ENCODE data around the gene FAM216B. TPM values are rescaled to one million over a fixed set of nuclear protein-coding genes. Genes with fewer than 3 reads are reported as not detected.
A peak's percentile ranks its signal among the peaks of the same experiment; 100 is the strongest.

Gene FAM216B
- polyA plus RNA-seq, 1 experiment: 0.02 TPM

GRCh38 chr13:42741914-42742313 is 39.5 kb upstream of the FAM216B start:
- ChIA-PET POLR2A (no interaction called here), CTCF (interaction anchor here (1.2 kb wide), 1 partner anchor 9 kb away, joined by 4 read pairs; no protein-coding TSS in a partner anchor)
- Histone ChIP-seq H3K27ac (ENCODE audit: low read depth, low read length) (no peak overlapping the region), H3K4me3 (ENCODE audit: low read depth, low read length) (no peak overlapping the region), H3K27me3 (ENCODE audit: control insufficient read depth, insufficient read depth, low read length) (no peaks in the 10 kb centered on the region), H3K9me3 (ENCODE audit: control insufficient read depth, insufficient read depth, low read length) (peaks cover 3% of the 10 kb centered on the region; the same call in 1 of the 2 replicates)
- no peak for DNase-seq (ENCODE audit: low read depth, low spot score)
- no peak for TF ChIP-seq CTCF (IDR thresholded peaks at IDR 0.05; ENCODE audit: low read depth, low read length)

- no peak for DNase-seq (ENCODE audit: low read depth, low spot score)
- Histone ChIP-seq H3K27ac (ENCODE audit: low read depth, low read length) (no peak overlapping the region), H3K4me3 (ENCODE audit: low read depth, low read length) (no peak overlapping the region), H3K27me3 (ENCODE audit: control insufficient read depth, insufficient read depth, low read length) (no peaks in the 10 kb centered on the region), H3K9me3 (ENCODE audit: control insufficient read depth, insufficient read depth, low read length) (peaks cover 3% of the 10 kb centered on the region; the same call in 1 of the 2 replicates)
- CTCF ChIA-PET: interaction anchor here (0.7 kb wide), 1 partner anchor 9 kb away, joined by 6 read pairs; no protein-coding TSS in a partner anchor
- TF ChIP-seq CTCF (IDR thresholded peaks at IDR 0.05; ENCODE audit: low read depth, low read length): no peak
- POLR2A ChIA-PET: interaction anchor here (0.6 to 0.7 kb wide), 2 partner anchors 25 to 183 kb away, joined by 3 to 4 read pairs; no protein-coding TSS in a partner anchor
Measured at GRCh38 chr13:42745655-42746054, 35.7 kb upstream of the FAM216B start.

- ChIA-PET CTCF (no interaction called here), POLR2A (interaction anchor here (0.7 to 1.2 kb wide), 2 partner anchors 26 to 90 kb away, joined by 4 to 7 read pairs; no protein-coding TSS in a partner anchor)
- H3K4me3 ChIP-seq (ENCODE audit: low read depth, low read length): no peak overlapping the region
- no peak for DNase-seq (ENCODE audit: low read depth, low spot score)
- peaks cover 3% of the 10 kb centered on the region; the same call in 1 of the 2 replicates for H3K9me3 ChIP-seq (ENCODE audit: control insufficient read depth, insufficient read depth, low read length)
- TF ChIP-seq CTCF (IDR thresholded peaks at IDR 0.05; ENCODE audit: low read depth, low read length): no peak
- H3K27me3 ChIP-seq (ENCODE audit: control insufficient read depth, insufficient read depth, low read length): no peaks in the 10 kb centered on the region
- H3K27ac ChIP-seq (ENCODE audit: low read depth, low read length): peak overlapping the region; percentile 75
Measured at GRCh38 chr13:42746866-42747265, 34.5 kb upstream of the FAM216B start.

GRCh38 chr13:42747399-42747873 is 33.9 kb upstream of the FAM216B start:
- Histone ChIP-seq H3K27ac (ENCODE audit: low read depth, low read length) (peak overlapping the region; percentile 71), H3K4me3 (ENCODE audit: low read depth, low read length) (no peak overlapping the region), H3K9me3 (ENCODE audit: control insufficient read depth, insufficient read depth, low read length) (peaks cover 3% of the 10 kb centered on the region; the same call in 1 of the 2 replicates), H3K27me3 (ENCODE audit: control insufficient read depth, insufficient read depth, low read length) (no peaks in the 10 kb centered on the region)
- ChIA-PET POLR2A (interaction anchor here (0.6 to 1.2 kb wide), 4 partner anchors 27 to 1377 kb away, joined by 3 to 7 read pairs (median 4); no protein-coding TSS in a partner anchor), CTCF (no interaction called here)
- peak; percentile 94 for DNase-seq (ENCODE audit: low read depth, low spot score)
- no peak for TF ChIP-seq CTCF (IDR thresholded peaks at IDR 0.05; ENCODE audit: low read depth, low read length)

GRCh38 chr13:42750794-42751193 is 30.6 kb upstream of the FAM216B start:
- POLR2A ChIA-PET: no interaction called here
- no peak overlapping the region for H3K27ac ChIP-seq (ENCODE audit: low read depth, low read length)
- no peak for DNase-seq (ENCODE audit: low read depth, low spot score)
- no peak for TF ChIP-seq CTCF (IDR thresholded peaks at IDR 0.05; ENCODE audit: low read depth, low read length)
- CTCF ChIA-PET: interaction anchor here (1.1 kb wide), 1 partner anchor 43 kb away, joined by 3 read pairs; no protein-coding TSS in a partner anchor
- H3K4me3 ChIP-seq (ENCODE audit: low read depth, low read length): no peak overlapping the region
- no peaks in the 10 kb centered on the region for H3K27me3 ChIP-seq (ENCODE audit: control insufficient read depth, insufficient read depth, low read length)
- H3K9me3 ChIP-seq (ENCODE audit: control insufficient read depth, insufficient read depth, low read length): no peaks in the 10 kb centered on the region
